Pancreas (tissue), 10 donors: ENCODE measurements around the gene AJM1. TPM values are rescaled to one million over a fixed set of nuclear protein-coding genes. Genes with fewer than 3 reads are reported as not detected.

ENCODE experiments used
- ATAC-seq, 4 donors: fragments of 200-7000 bp; cut with Tn5 transposase; one replicate each; pipeline versions ENCODE4 v1.8.0 to v1.9.1; 2020; ENCODE audit warnings: mild to moderate bottlenecking in 4 of 4, moderate library complexity in 4 of 4
- DNase-seq, 6 donors: peaks; one replicate each; pipeline ENCODE4 v3.0.0-alpha.2; 2020
- FAIRE-seq: peaks from 2 replicates; lab custom pipeline; 2012; peaks lifted over from hg19 to GRCh38; lab: Jason Lieb, UNC
- H3K27ac ChIP-seq, 4 donors: fragments of 200-600 bp; sonication (generic); 1 replicate in 3 of 4; 2 replicates in 1 of 4; pipeline versions ENCODE4 v1.5.0 to v1.8.0; 2020
- H3K27me3 ChIP-seq, 4 donors: fragments of 200-600 bp; one replicate each; pipeline ENCODE4 v1.8.0; 2021
- H3K36me3 ChIP-seq, 3 donors: fragments of 200-600 bp; sonication (generic) in 1 of 3; one replicate each; pipeline versions ENCODE4 v1.5.0 to v1.8.0; 2020 to 2021
- H3K4me1 ChIP-seq, 3 donors: fragments of 200-600 bp; one replicate each; pipeline ENCODE4 v1.8.0; 2021
- H3K4me3 ChIP-seq, 4 donors: fragments of 200-600 bp; sonication (generic) in 2 of 4; one replicate each; pipeline versions ENCODE4 v1.5.0 to v1.8.0; 2020 to 2021
- H3K9me3 ChIP-seq, 4 donors: fragments of 200-600 bp; one replicate each; pipeline ENCODE4 v1.8.0; 2021
- CTCF ChIP-seq, 4 donors: fragments of 200-600 bp; sonication (generic) in 3 of 4; IDR thresholded peaks; one replicate each; pipeline versions ENCODE4 v1.5.0 to v1.8.0; 2021; ENCODE audit warnings: antibody characterized with exemption in 4 of 4
- WGBS, 2 donors: extraction: QIAGEN DNeasy Blood & Tissue Kit; methylation state at CpG; one replicate each; pipeline ENCODE4 v1.1.7; 2013; 5-methylcytosine and 5-hydroxymethylcytosine counted together
- intact Hi-C, 3 donors: fragments of 100-400 bp; cut with DNase I; formaldehyde crosslinking; loops; one replicate each; pipeline versions ENCODE4 v1.11.1 to v1.14.2; 2022
- polyA plus RNA-seq, 2 donors: library from polyadenylated mRNA; stranded (reverse); fragments of 200-250 nt; gene quantifications; one replicate each; pipeline ENCODE4 v1.2.3, GENCODE V29; 2013
- total RNA-seq, 6 donors: library from RNA; stranded (reverse); fragmentation: NEBNext Ultra II Directional in 4 of 6; extraction: Animal tissue kit (Norgen Biotek cat#: 25700) in 4 of 6; gene quantifications; one replicate each; pipeline versions ENCODE4 v1.2.1 to v1.2.4, GENCODE V29; 2021 to 2023
- donor health status: healthy with polysubstance abuse.
- donor health status: DM: no; HTN: no; CAD: no; lungs with moderate emphysema.
- donor health status: DM: no; HTN: no; CAD: no.
- donor health status: control.
- donor health status: control.
- donor health status: Bipolar disorder and iron deficiency.
- donor health status: DM: yes; HTN: yes; CAD: no.
- donor health status: DM: no; HTN: no; CAD: no.
- donor health status: DM: no; HTN: no; CAD: no.
- donor health status: DM: yes; HTN: yes; CAD: no.

Gene AJM1
- total and polyA plus RNA-seq, 8 donors = 2.9 to 11.7 (median 5.0) TPM

DNA sequence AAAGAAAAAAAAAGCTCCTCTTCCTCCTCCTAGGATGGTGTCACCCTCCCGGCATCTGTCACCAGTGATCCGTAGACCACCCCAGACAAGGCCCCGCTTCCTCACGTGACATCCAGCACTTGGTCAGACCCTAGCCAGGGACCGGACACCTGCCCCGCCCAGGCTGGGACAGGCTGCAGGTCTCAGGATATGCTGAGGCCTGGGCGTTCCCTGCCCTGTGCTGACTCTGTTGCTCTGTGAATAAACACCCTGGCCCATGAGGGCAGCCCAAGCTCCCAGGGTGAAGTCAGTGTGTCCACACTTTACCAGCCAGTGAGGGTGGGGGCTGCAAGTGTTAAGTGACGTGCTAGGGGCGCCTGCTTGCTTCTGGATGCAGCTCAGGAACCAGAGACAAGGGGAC, 18.3 kb downstream of the AJM1 start:
- peaks cover 4 to 33% (median 24%) of the 10 kb centered on the region in 3 donors for H3K36me3 ChIP-seq
- intact Hi-C loops = no loop called here
- 91 to 95% methylated on average over 9 of the region's 9 CpGs for WGBS, 2 donors
- H3K4me3 ChIP-seq = no peak overlapping the region
- no peak for ATAC-seq
- peaks cover 26 to 44% (median 31%) of the 10 kb centered on the region in 3 donors for H3K4me1 ChIP-seq
- no peaks in the 10 kb centered on the region for H3K27me3 ChIP-seq
- no peak overlapping the region for H3K27ac ChIP-seq
- no peak for FAIRE-seq
- no peaks in the 10 kb centered on the region for H3K9me3 ChIP-seq
- no peak for TF ChIP-seq CTCF (IDR thresholded peaks at IDR 0.05)
- DNase-seq = peak in 4 of 6 donors; percentile 14 to 58 (median 50)

- 90 to 92% methylated on average over 22 of the region's 22 CpGs for WGBS, 2 donors
- intact Hi-C loops = no loop called here
- no peak for TF ChIP-seq CTCF (IDR thresholded peaks at IDR 0.05)
- ATAC-seq (no peak), FAIRE-seq (no peak), DNase-seq (peak in 4 of 6 donors; percentile 14 to 72 (median 36))
- no peak overlapping the region for H3K27ac ChIP-seq
- H3K4me3 ChIP-seq = no peak overlapping the region
- no peaks in the 10 kb centered on the region for H3K27me3 ChIP-seq
- H3K9me3 ChIP-seq = no peaks in the 10 kb centered on the region
- H3K36me3 ChIP-seq = peaks cover 4 to 33% (median 24%) of the 10 kb centered on the region in 3 donors
- peaks cover 26 to 44% (median 31%) of the 10 kb centered on the region in 3 donors for H3K4me1 ChIP-seq
These were observed 18.9 kb downstream of the AJM1 start for GRCh38 chr9:136860933-136861873.

DNA sequence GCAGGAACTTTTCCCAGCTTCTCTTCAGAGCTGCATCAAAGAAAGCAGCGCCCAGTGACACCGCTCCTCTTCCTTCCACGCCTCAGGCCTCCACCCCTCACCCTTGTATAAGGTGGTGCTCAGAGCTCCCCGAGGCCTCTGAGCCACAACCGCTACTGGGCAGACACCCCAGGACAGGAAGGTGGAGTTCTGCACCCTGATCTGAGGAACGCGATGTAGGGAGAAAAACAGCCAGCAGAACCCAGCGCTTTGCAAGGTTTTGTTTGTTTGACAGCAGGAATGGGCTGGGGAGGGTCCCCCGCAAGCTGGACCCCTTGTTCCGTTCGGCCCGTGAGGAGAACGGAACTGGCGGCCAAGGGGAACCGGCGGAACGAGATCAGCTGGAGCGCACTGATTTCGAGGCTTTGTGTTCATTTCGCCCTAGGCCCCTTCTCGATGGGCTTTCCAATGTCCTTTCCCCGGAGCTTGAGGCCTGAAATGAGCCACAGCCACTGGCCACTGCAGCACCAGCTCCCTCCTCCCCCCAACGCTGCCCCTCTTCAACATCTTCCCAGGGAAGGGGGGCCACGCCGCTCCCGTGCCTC, 19.7 kb downstream of the AJM1 start:
- TF ChIP-seq CTCF (IDR thresholded peaks at IDR 0.05) = no peak
- FAIRE-seq = no peak

GRCh38 chr9:136862849-136863622, 20.8 kb downstream of the AJM1 start:
- Histone ChIP-seq H3K4me3 (no peak overlapping the region), H3K27ac (no peak overlapping the region), H3K27me3 (no peaks in the 10 kb centered on the region), H3K9me3 (no peaks in the 10 kb centered on the region), H3K4me1 (peaks cover 18 to 36% (median 23%) of the 10 kb centered on the region in 3 donors), H3K36me3 (peaks cover 4 to 33% (median 24%) of the 10 kb centered on the region in 3 donors)
- ATAC-seq (no peak), DNase-seq (peak in 3 of 6 donors; percentile 16 to 65 (median 53)), FAIRE-seq (no peak)
- 81 to 82% methylated on average over 31 of the region's 31 CpGs for WGBS, 2 donors
- intact Hi-C loops = no loop called here
- TF ChIP-seq CTCF (IDR thresholded peaks at IDR 0.05) = no peak

More for the DNA sequence above, 19.7 kb downstream of the AJM1 start:
- intact Hi-C loops = no loop called here
- no peak for ATAC-seq
- H3K4me3 ChIP-seq = no peak overlapping the region
- H3K4me1 ChIP-seq = peaks cover 26 to 44% (median 31%) of the 10 kb centered on the region in 3 donors
- no peaks in the 10 kb centered on the region for H3K9me3 ChIP-seq
- peaks cover 4 to 33% (median 24%) of the 10 kb centered on the region in 3 donors for H3K36me3 ChIP-seq
- peak in 1 of 6 donors; percentile 12 for DNase-seq
- WGBS, 2 donors = 84 to 89% methylated on average over 26 of the region's 26 CpGs
- no peak overlapping the region for H3K27ac ChIP-seq
- H3K27me3 ChIP-seq = no peaks in the 10 kb centered on the region
